ENCODE results near the gene RNASE8. TPM values are rescaled to one million over a fixed set of nuclear protein-coding genes. Genes with fewer than 3 reads are reported as not detected.

RNASE8 gene
- total RNA-seq, 3 donors from 2014 or later (not counting 1 experiment from before 2014, with no cell fraction given): not detected

GRCh38 chr14:21041676-21042433 is 15.8 kb upstream of the RNASE8 start, which contains the start of gene RNASE7:
Gene RNASE7, plus strand, starts transcription at chr14:21042362. Its CDS starts 631 bp downstream, at chr14:21042993.
- TF ChIP-seq, protein P1, sequence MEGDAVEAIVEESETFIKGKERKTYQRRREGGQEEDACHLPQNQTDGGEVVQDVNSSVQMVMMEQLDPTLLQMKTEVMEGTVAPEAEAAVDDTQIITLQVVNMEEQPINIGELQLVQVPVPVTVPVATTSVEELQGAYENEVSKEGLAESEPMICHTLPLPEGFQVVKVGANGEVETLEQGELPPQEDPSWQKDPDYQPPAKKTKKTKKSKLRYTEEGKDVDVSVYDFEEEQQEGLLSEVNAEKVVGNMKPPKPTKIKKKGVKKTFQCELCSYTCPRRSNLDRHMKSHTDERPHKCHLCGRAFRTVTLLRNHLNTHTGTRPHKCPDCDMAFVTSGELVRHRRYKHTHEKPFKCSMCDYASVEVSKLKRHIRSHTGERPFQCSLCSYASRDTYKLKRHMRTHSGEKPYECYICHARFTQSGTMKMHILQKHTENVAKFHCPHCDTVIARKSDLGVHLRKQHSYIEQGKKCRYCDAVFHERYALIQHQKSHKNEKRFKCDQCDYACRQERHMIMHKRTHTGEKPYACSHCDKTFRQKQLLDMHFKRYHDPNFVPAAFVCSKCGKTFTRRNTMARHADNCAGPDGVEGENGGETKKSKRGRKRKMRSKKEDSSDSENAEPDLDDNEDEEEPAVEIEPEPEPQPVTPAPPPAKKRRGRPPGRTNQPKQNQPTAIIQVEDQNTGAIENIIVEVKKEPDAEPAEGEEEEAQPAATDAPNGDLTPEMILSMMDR (IDR thresholded peaks at IDR 0.05): no peak
- Mint-ChIP-seq H3K9me3 (no peaks in the 10 kb centered on the region), H3K27me3 (ENCODE audit: low read depth in 2 of 2) (peaks cover 38 to 45% of the 10 kb centered on the region in 2 donors), H3K4me1 (no peaks in the 10 kb centered on the region), H3K27ac (no peak within 1 kb of the TSS), H3K4me3 (no peak within 1 kb of the TSS), H3K36me3 (no peaks in the 10 kb centered on the region)
- Histone ChIP-seq H3K4me1 (ENCODE audit: control insufficient read depth, insufficient read depth, low read length) (no peaks in the 10 kb centered on the region), H3K27ac (ENCODE audit: low read length) (no peak within 1 kb of the TSS), H3K36me3 (ENCODE audit: control insufficient read depth, insufficient read depth, low read length) (no peaks in the 10 kb centered on the region), H3K4me3 (ENCODE audit: low read length) (no peak within 1 kb of the TSS), H3K27me3 (ENCODE audit: control insufficient read depth, insufficient read depth, low read length) (peaks cover 3% of the 10 kb centered on the region), H3K9me3 (ENCODE audit: control insufficient read depth, insufficient read depth, low read length) (no peaks in the 10 kb centered on the region)
- intact Hi-C loops (cut with micrococcal nuclease): no loop called here
- ATAC-seq (no peak), DNase-seq (no peak)
- 75% methylated on average over 11 of the region's 11 CpGs for WGBS (ENCODE audit: insufficient coverage)

- Mint-ChIP-seq H3K27me3 (ENCODE audit: low read depth in 2 of 2) (peaks cover 32 to 42% of the 10 kb centered on the region in 2 donors), H3K27ac (no peak overlapping the region), H3K4me1 (no peaks in the 10 kb centered on the region), H3K36me3 (no peaks in the 10 kb centered on the region), H3K4me3 (no peak overlapping the region), H3K9me3 (no peaks in the 10 kb centered on the region)
- TF ChIP-seq, protein P1 (IDR thresholded peaks at IDR 0.05): no peak
- DNase-seq (no peak), ATAC-seq (no peak)
- Histone ChIP-seq H3K27ac (ENCODE audit: low read length) (no peak overlapping the region), H3K4me1 (ENCODE audit: control insufficient read depth, insufficient read depth, low read length) (no peaks in the 10 kb centered on the region), H3K4me3 (ENCODE audit: low read length) (no peak overlapping the region), H3K36me3 (ENCODE audit: control insufficient read depth, insufficient read depth, low read length) (no peaks in the 10 kb centered on the region), H3K9me3 (ENCODE audit: control insufficient read depth, insufficient read depth, low read length) (no peaks in the 10 kb centered on the region), H3K27me3 (ENCODE audit: control insufficient read depth, insufficient read depth, low read length) (peaks cover 3% of the 10 kb centered on the region)
- WGBS (ENCODE audit: insufficient coverage): 36% methylated on average over 8 of the region's 8 CpGs
- intact Hi-C loops (cut with micrococcal nuclease): no loop called here
These were observed 14.7 kb upstream of the RNASE8 start for GRCh38 chr14:21042918-21043317.

DNA sequence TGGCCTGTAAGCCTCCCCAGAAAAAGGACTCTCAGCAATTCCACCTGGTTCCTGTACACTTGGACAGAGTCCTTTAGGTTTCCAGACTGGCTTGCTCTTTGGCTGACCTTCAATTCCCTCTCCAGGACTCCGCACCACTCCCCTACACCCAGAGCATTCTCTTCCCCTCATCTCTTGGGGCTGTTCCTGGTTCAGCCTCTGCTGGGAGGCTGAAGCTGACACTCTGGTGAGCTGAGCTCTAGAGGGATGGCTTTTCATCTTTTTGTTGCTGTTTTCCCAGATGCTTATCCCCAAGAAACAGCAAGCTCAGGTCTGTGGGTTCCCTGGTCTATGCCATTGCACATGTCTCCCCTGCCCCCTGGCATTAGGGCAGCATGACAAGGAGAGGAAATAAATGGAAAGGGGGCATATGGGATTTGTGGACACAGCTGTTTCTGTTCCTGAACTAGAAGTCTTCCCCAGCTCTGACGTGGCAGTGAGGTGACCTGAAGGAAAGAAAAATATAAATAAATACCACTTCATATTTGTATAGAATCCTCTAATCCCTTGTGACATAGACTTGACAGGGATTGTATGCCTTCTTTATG is 14.1 kb upstream of the RNASE8 start:
- no peaks in the 10 kb centered on the region for H3K36me3 ChIP-seq (ENCODE audit: control insufficient read depth, insufficient read depth, low read length)
- TF ChIP-seq, protein P1 (IDR thresholded peaks at IDR 0.05): no peak
- 88% methylated on average over 1 of the region's 2 CpGs for WGBS (ENCODE audit: insufficient coverage)
- Mint-ChIP-seq H3K36me3 (no peaks in the 10 kb centered on the region), H3K9me3 (no peaks in the 10 kb centered on the region), H3K4me3 (no peak overlapping the region), H3K27me3 (ENCODE audit: low read depth in 2 of 2) (peaks cover 27 to 36% of the 10 kb centered on the region in 2 donors), H3K27ac (no peak overlapping the region), H3K4me1 (no peaks in the 10 kb centered on the region)
- no peak overlapping the region for H3K27ac ChIP-seq (ENCODE audit: low read length)
- H3K9me3 ChIP-seq (ENCODE audit: control insufficient read depth, insufficient read depth, low read length): no peaks in the 10 kb centered on the region
- intact Hi-C loops (cut with micrococcal nuclease): no loop called here
- H3K4me1 ChIP-seq (ENCODE audit: control insufficient read depth, insufficient read depth, low read length): no peaks in the 10 kb centered on the region
- H3K27me3 ChIP-seq (ENCODE audit: control insufficient read depth, insufficient read depth, low read length): peaks cover 3% of the 10 kb centered on the region
- ATAC-seq (no peak), DNase-seq (no peak)
- H3K4me3 ChIP-seq (ENCODE audit: low read length): no peak overlapping the region

All from natural killer cell (primary cell).